Dermis blood vessel endothelial cell (primary cell): Measurements from ENCODE around the gene FAN1. TPM values are rescaled to one million over a fixed set of nuclear protein-coding genes. Genes with fewer than 3 reads are reported as not detected.
A peak's percentile ranks its signal among the peaks of the same experiment; 100 is the strongest.

Source experiments
- DNase-seq: peaks from one replicate; pipeline ENCODE4 v3.0.0; 2010
- total RNA-seq: library from RNA; depleted of rRNA; stranded (reverse); fragments of >200 nt; gene quantifications from 2 replicates; pipeline ENCODE4 v1.2.3, GENCODE V29; 2014

The FAN1 gene
- total RNA-seq, 1 donor from 2014 or later, result 15.3 TPM

GRCh38 chr15:30958219-30958618, 54.5 kb downstream of the FAN1 start:
- DNase-seq, result no peak

- DNase-seq, result no peak
Observed at GRCh38 chr15:30962079-30962478, 58.4 kb downstream of the FAN1 start.

- no peak for DNase-seq
Observed at GRCh38 chr15:30962659-30963058, 58.9 kb downstream of the FAN1 start.

- DNase-seq, result no peak
Observed at GRCh38 chr15:30963681-30964080, 60.0 kb downstream of the FAN1 start.

GRCh38 chr15:30969724-30970123, 66.0 kb downstream of the FAN1 start:
- no peak for DNase-seq

GRCh38 chr15:30973379-30973778, 69.7 kb downstream of the FAN1 start:
- no peak for DNase-seq

GRCh38 chr15:30974112-30974511, 70.4 kb downstream of the FAN1 start:
- DNase-seq, result no peak

GRCh38 chr15:30978328-30978727, 74.6 kb downstream of the FAN1 start:
- no peak for DNase-seq

- DNase-seq, result no peak
Observed at GRCh38 chr15:30979457-30979856, 75.7 kb downstream of the FAN1 start.

GRCh38 chr15:30984118-30984517, 80.4 kb downstream of the FAN1 start:
- peak; percentile 46 for DNase-seq

GRCh38 chr15:30984542-30984941, 80.8 kb downstream of the FAN1 start:
- peak; percentile 35 for DNase-seq

- DNase-seq, result peak; percentile 68
Observed at GRCh38 chr15:30985081-30985531, 81.4 kb downstream of the FAN1 start.

- peak; percentile 52 for DNase-seq
Observed at GRCh38 chr15:30990036-30990435, 86.3 kb downstream of the FAN1 start.

GRCh38 chr15:30990446-30991254, 86.9 kb downstream of the FAN1 start:
- peak; percentile 30 for DNase-seq

GRCh38 chr15:30991255-30992235, 87.8 kb downstream of the FAN1 start, which contains the start of gene MTMR10:
MTMR10 (minus strand) TSS chr15:30991628; CDS start chr15:30991506, 122 bp downstream.
- peak; percentile 85 for DNase-seq

GRCh38 chr15:30992249-30992864, 88.6 kb downstream of the FAN1 start:
- DNase-seq, result no peak

Other genes with a start within 250 kb of the FAN1 start
- gene MTMR10, start 87.7 kb downstream of the FAN1 start, total RNA-seq, result 76.1 and 109 TPM in 2 replicates
- 1.9 TPM in 1 of 2 replicates, not detected in the other for gene TRPM1, start 197.8 kb downstream of the FAN1 start, total RNA-seq